Mesodermal cell (in vitro differentiated cells): ENCODE results near the gene NKX1-1.
"Not testable (repeated sequence)": the region's sequence is repeated elsewhere in the genome, so short reads cannot be mapped to it uniquely, and the experiment has no call there.

Source experiments
- H3K27ac ChIP-seq: 2 replicates; pipeline ENCODE4 v1.7.0; 2013; ENCODE audit warnings: mild to moderate bottlenecking, low read depth, low read length, moderate library complexity; ENCODE audit not compliant: severe bottlenecking
- H3K36me3 ChIP-seq: 2 replicates; pipeline ENCODE4 v1.7.1; 2013; ENCODE audit warnings: mild to moderate bottlenecking, low read length, moderate library complexity; ENCODE audit not compliant: control insufficient read depth, insufficient read depth
- H3K4me1 ChIP-seq: one replicate; pipeline ENCODE4 v1.7.1; 2013; ENCODE audit warnings: mild to moderate bottlenecking, low read length; ENCODE audit not compliant: insufficient read depth, control insufficient read depth, poor library complexity, severe bottlenecking
- H3K4me3 ChIP-seq: 2 replicates; pipeline ENCODE4 v1.7.0; 2013; ENCODE audit warnings: low read length, control low read depth, mild to moderate bottlenecking; ENCODE audit not compliant: insufficient read depth, poor library complexity, severe bottlenecking; ENCODE audit errors: extremely low read depth
- H3K9me3 ChIP-seq: 2 replicates; pipeline ENCODE4 v1.7.1; 2013; ENCODE audit warnings: mild to moderate bottlenecking, low read length, moderate library complexity; ENCODE audit not compliant: control insufficient read depth
- WGBS, 2 experiments: methylation state at CpG; one replicate each; pipeline ENCODE4 v1.1.5; 2013; ENCODE audit warnings: missing lambda C conversion rate in 2 of 2; ENCODE audit not compliant: insufficient coverage in 2 of 2; 5-methylcytosine and 5-hydroxymethylcytosine counted together

The NKX1-1 gene

GRCh38 chr4:1376391-1376840 lies 29.8 kb downstream of the NKX1-1 start:
- Histone ChIP-seq H3K27ac (no peak overlapping the region), H3K9me3 (no peaks in the 10 kb centered on the region), H3K4me1 (no peaks in the 10 kb centered on the region), H3K4me3 (no peak overlapping the region), H3K36me3 (peaks cover 11% of the 10 kb centered on the region)
- WGBS, 2 experiments, result 96 to 98% methylated on average over 22 to 23 of the region's 23 CpGs

- Histone ChIP-seq H3K27ac (no peak overlapping the region), H3K36me3 (peaks cover 11% of the 10 kb centered on the region), H3K9me3 (no peaks in the 10 kb centered on the region), H3K4me1 (no peaks in the 10 kb centered on the region), H3K4me3 (no peak overlapping the region)
- WGBS, 2 experiments, result 94 to 95% methylated on average over 14 to 15 of the region's 17 CpGs
Observed at GRCh38 chr4:1375761-1376322, 30.4 kb downstream of the NKX1-1 start.

- Histone ChIP-seq H3K4me3 (no peak overlapping the region), H3K4me1 (no peaks in the 10 kb centered on the region), H3K9me3 (no peaks in the 10 kb centered on the region), H3K27ac (no peak overlapping the region), H3K36me3 (peaks cover 11% of the 10 kb centered on the region)
- 95 to 97% methylated on average over 36 of the region's 36 CpGs for WGBS, 2 experiments
Observed at GRCh38 chr4:1375051-1375721, 31.1 kb downstream of the NKX1-1 start.

GRCh38 chr4:1374706-1375045 lies 31.6 kb downstream of the NKX1-1 start:
- no peak overlapping the region for H3K4me3 ChIP-seq
- no peaks in the 10 kb centered on the region for H3K9me3 ChIP-seq
- WGBS, 2 experiments, result 93 to 97% methylated on average over 13 to 14 of the region's 14 CpGs
- H3K4me1 ChIP-seq, result no peaks in the 10 kb centered on the region
- H3K27ac ChIP-seq, result no peak overlapping the region
- H3K36me3 ChIP-seq, result peaks cover 11% of the 10 kb centered on the region

- Histone ChIP-seq H3K27ac (no peak overlapping the region), H3K9me3 (no peaks in the 10 kb centered on the region), H3K4me3 (no peak overlapping the region), H3K36me3 (peaks cover 11% of the 10 kb centered on the region), H3K4me1 (no peaks in the 10 kb centered on the region)
- WGBS, 2 experiments, result 94 to 96% methylated on average over 35 to 42 of the region's 42 CpGs
Observed at GRCh38 chr4:1373892-1374705, 32.1 kb downstream of the NKX1-1 start.

GRCh38 chr4:1372576-1372975 lies 33.7 kb downstream of the NKX1-1 start:
- peaks cover 13% of the 10 kb centered on the region for H3K36me3 ChIP-seq
- H3K9me3 ChIP-seq, H3K4me3 ChIP-seq, H3K27ac ChIP-seq, H3K4me1 ChIP-seq: not testable (repeated sequence)
- WGBS, 2 experiments, result 87 to 89% methylated on average over 12 to 14 of the region's 22 CpGs

GRCh38 chr4:1371176-1372165 lies 34.8 kb downstream of the NKX1-1 start:
- Histone ChIP-seq H3K4me1 (no peaks in the 10 kb centered on the region), H3K9me3 (no peaks in the 10 kb centered on the region), H3K27ac (no peak overlapping the region), H3K4me3 (no peak overlapping the region), H3K36me3 (peaks cover 13% of the 10 kb centered on the region)
- 90 to 96% methylated on average over 23 to 25 of the region's 28 CpGs for WGBS, 2 experiments

- Histone ChIP-seq H3K4me3 (no peak overlapping the region), H3K9me3 (no peaks in the 10 kb centered on the region), H3K27ac (no peak overlapping the region), H3K36me3 (peaks cover 18% of the 10 kb centered on the region), H3K4me1 (no peaks in the 10 kb centered on the region)
- WGBS, 2 experiments, result 95 to 97% methylated on average over 26 to 27 of the region's 29 CpGs
Observed at GRCh38 chr4:1370321-1371124, 35.7 kb downstream of the NKX1-1 start.

- H3K36me3 ChIP-seq, result peaks cover 15% of the 10 kb centered on the region
- 96 to 97% methylated on average over 17 to 22 of the region's 22 CpGs for WGBS, 2 experiments
- no peaks in the 10 kb centered on the region for H3K9me3 ChIP-seq
- no peak overlapping the region for H3K4me3 ChIP-seq
- H3K27ac ChIP-seq, result no peak overlapping the region
- H3K4me1 ChIP-seq, result no peaks in the 10 kb centered on the region
Observed at GRCh38 chr4:1369479-1370079, 36.7 kb downstream of the NKX1-1 start.
